HG03025 (cell line): ENCODE results near the gene SLC26A9.

Experiments
- ATAC-seq: cut with Tn5 transposase; IDR thresholded peaks from one replicate; pipeline ENCODE4 v1.9.1; 2021; ENCODE audit warnings: mild to moderate bottlenecking, moderate library complexity; ENCODE audit not compliant: unreplicated experiment, low FRiP score

Gene SLC26A9

DNA sequence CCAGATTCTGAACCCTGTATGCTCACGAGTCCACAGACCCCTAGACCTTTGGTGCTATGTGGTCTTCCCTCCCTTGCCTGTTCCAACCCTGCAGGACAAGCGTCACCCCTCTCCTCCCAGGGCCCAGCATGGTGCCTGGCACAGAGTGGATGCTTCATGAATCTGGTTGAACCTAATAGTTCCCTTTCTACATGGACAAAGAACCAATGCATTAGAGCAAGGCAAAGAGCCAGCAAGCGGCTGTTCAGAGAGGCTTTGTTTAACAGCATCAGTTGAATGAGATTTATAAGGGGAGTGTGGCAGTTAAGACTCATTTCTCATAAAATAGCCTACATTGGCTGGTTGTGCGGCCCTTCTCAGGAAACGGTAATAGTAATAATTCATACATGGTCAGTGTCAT is 14.9 kb downstream of the SLC26A9 start:
- ATAC-seq: no peak

- ATAC-seq: no peak
Observed at GRCh38 chr1:205927676-205928075, 15.6 kb downstream of the SLC26A9 start.

GRCh38 chr1:205927247-205927646 is 16.0 kb downstream of the SLC26A9 start:
- ATAC-seq: no peak

DNA sequence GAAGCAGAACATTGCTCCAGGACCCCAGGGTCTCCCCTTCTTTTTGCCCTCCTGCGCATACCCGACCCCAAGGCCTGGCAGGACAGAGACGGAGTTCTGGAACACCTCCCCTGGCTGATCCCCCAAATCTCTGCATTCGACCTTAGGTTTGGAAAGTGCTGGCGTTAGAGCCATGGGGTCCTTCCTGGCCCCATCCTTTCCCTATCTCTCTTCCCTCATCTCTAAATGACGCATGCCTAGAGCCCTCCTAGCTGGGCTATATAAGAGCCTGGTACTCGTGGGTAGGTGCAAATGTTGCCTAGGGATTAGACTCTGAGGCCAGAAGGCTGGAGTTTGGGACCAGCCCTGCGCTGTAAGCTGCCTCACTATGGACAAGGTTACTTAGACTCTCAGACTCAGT is 16.6 kb downstream of the SLC26A9 start:
- ATAC-seq: no peak

- no peak for ATAC-seq
Observed at GRCh38 chr1:205926213-205926612, 17.0 kb downstream of the SLC26A9 start.

- ATAC-seq: no peak
Observed at GRCh38 chr1:205925736-205926135, 17.5 kb downstream of the SLC26A9 start.

DNA sequence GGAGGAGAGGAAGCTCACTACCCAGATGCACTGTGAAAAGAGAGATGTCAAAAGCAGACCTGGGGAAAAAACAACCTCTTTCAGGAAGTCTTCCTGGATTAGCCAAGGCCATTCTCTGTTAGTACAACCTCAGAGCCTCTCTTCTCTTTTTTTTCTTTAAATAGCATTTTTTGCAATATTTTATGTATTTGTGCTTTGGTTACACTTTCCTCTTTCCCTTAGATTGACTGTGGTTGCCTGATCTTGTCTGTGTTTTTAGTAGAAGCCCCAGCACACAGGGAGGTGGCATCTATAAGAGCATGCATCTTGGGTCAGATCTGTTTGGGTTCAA is 18.8 kb downstream of the SLC26A9 start:
- no peak for ATAC-seq

- ATAC-seq: no peak
Observed at GRCh38 chr1:205923651-205924459, 19.4 kb downstream of the SLC26A9 start.

DNA sequence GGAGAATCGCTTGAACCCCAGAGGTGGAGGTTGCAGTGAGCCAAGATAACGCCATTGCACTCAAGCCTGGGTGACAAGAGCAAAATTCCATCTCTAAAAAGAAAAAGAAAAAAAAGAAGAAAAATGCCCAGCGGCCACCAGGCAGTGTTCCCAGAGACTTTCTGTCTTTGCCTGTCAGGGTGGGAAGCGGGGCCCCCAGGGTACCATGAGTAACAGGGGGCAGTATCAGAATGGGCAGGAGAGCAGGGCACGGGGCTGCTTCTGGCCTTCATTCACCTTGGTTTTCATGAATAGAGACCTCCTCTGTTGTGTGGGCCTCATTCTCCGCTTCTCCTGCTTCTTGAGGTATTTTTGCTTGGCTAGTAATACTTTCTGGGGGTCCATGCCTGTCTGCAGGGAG is 20.4 kb downstream of the SLC26A9 start:
- ATAC-seq: no peak

DNA sequence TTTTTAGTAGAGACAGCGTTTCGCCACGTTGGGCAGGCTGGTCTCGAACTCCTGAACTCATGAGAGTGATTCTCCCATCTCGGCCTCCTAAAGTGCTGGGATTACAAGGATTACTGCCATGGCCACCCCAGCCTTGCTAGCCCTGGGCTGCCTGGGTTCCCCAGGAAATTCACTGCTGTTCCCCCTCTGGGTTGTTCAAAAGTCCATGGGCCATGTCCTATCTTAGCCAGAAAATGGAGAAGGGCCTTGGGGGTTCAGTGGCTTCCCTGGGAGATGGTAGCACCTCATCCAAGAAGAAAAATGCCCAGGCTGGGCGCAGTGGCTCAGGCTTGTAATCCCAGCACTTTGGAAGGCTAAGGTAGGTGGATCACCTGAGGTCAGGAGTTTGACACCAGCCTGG is 20.9 kb downstream of the SLC26A9 start:
- no peak for ATAC-seq

DNA sequence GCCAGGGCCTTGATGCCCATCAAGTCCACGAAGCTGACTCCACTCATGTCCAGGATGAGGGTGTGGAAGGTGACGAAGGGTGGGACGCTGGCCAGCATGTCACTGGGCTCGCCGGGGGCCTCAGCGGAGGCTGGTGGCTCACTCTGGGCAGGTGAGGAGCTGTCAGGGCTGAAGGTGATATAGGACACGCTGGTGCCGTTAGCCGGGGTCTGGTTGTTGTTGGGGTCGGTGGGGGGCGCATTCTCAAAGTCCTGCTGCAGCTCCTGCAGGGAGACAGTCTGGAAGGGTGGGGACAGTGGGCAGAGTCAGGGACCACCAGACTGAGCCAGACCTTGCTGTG is 21.7 kb downstream of the SLC26A9 start:
- no peak for ATAC-seq

- ATAC-seq: no peak
Observed at GRCh38 chr1:205920861-205921569, 22.2 kb downstream of the SLC26A9 start.

DNA sequence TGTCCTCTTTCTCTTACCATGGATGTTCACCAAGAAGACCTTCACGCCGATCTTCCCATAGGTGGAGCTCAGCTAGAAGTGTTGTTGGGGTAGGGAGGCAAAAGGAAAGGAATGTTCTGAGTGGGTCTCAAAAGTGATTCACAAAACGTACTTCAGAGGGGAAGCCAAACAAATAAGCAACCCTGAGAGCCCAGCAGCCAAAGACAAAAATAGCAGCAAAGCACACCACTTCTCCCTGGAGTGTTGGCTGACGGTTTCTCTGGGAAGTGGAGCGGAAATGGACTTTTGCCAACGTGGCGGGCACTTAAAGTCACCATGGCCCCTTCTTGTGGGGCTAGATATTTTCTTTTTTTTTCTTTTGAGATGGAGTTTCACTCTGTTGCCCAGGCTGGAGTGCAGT is 23.1 kb downstream of the SLC26A9 start:
- no peak for ATAC-seq

DNA sequence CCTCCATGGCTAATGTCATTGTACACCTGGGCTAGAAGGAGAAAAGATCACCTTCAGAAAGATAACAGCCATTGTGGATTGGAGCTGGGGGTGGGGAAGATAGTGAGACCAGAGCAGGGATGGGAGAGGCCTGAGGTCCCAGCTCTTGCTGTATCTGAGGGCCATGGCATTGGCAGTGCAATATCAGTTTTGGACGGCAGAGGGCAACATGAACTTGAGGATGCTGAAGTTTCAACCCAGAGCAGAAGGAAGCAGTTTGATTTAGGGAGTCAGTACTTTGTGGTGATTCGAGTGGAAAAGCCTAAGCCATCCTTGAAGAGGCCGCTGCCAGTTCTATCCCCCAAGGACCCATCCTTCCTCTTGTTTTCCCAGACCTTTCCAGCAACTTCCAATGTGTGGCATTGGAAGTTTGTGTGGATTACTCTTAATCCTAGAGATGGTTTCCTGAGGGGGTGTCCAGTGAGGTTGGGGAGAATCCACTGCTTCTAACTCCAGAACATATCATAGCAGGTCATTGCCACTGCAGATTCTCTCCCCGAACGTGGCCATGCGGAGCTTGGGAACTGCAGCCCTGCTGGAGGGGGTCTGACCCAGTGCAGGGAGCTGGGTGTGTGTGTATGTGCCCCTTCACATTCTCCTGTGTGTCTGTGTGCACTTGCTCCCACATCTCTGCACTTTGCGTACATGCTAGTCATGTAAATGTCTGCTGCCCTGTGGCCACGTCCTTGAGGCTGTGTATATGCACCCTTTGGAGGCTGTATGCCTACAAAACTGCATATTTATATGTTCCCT is 24.1 kb downstream of the SLC26A9 start:
- ATAC-seq: no peak

DNA sequence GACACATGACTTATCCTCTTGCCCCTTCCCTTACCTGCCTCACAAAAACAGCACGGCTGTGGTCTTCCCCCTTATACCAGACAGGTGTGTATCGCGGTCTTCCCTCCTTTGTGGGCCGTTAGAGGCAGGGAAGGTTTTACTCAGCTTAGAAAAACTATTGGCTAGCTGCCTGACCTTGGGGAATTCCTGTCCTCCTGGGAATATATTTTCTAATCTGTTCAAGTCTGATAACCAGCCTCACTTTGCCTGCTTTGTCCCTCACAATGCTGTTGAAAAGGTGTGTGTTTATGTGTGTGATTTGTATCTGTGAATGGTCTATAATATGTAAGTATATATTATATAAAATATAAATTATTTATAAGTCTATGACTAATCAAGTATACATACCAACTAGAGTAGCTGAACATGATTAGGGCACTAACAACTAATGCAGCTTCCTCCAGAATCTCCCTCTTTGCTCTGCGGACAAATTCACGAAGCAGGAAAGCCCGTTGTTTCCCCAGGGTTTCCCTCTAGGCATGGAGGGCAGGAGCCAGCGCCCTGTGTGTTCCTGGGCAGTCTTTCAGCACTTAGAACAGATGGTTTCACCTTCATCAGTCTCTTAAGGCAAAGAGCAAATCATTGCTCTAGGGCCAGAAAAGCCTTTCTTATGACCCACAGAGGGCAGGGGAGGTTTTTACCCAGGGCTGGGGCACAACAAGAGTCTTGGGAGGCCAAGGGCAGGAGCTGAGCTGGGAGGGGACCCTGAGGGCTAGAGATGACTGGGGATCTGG is 25.6 kb downstream of the SLC26A9 start:
- no peak for ATAC-seq

GRCh38 chr1:205916541-205916940 is 26.7 kb downstream of the SLC26A9 start:
- ATAC-seq: no peak

DNA sequence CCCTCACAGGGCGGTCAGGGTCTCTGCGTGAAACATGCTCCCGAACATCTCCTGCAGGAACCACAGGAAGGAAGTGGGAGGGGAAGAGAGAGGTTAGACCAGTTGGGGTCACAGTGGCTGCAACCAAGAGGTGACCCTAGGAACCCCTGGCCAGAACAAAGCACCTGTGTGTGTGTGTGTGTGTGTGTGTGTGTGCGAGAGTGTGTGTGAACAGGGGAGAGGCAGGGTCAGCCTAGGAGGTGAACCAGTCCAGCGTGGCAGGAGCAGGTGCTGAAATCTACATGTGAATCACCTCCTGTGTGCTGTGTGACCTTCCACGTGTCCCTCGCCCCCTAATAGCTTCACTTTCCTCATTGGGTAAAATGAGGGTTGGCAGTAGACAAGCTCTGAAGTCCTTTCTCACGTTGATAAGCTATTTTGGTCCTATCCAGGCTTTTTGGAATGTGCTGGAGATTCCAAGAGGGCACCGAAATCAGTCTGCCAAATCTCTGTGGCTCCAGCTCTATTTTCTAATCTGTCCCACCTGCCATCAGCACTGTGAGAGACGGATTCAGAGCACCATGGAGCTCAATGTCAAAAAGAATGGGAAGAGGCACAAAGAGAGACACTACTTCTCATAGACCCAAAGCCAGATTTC is 27.8 kb downstream of the SLC26A9 start:
- no peak for ATAC-seq

DNA sequence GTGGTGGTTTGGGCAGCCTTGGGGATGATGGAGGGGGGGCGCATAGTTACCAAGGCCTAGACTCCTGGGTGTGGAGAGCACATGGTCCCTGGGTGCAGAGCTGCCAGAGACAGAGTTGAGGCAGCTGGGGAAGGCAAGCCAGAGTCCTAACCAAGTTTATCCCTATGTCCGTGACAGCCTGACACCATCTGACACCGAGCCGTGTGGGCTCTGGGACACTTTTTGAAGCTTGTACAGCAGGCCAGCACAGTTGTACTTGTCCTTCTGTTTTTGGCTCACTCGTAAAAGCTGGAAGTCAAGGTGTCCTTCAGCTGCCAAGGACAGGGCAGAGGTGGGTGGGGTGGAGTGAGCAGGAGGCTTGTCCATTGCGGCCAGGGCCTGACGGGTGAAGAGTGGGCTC is 28.5 kb downstream of the SLC26A9 start:
- no peak for ATAC-seq

GRCh38 chr1:205914155-205914507 is 29.1 kb downstream of the SLC26A9 start:
- no peak for ATAC-seq

- ATAC-seq: no peak
Observed at GRCh38 chr1:205913451-205914154, 29.7 kb downstream of the SLC26A9 start.
